ENCODE data around the gene ERICH3.

ERICH3 gene

DNA sequence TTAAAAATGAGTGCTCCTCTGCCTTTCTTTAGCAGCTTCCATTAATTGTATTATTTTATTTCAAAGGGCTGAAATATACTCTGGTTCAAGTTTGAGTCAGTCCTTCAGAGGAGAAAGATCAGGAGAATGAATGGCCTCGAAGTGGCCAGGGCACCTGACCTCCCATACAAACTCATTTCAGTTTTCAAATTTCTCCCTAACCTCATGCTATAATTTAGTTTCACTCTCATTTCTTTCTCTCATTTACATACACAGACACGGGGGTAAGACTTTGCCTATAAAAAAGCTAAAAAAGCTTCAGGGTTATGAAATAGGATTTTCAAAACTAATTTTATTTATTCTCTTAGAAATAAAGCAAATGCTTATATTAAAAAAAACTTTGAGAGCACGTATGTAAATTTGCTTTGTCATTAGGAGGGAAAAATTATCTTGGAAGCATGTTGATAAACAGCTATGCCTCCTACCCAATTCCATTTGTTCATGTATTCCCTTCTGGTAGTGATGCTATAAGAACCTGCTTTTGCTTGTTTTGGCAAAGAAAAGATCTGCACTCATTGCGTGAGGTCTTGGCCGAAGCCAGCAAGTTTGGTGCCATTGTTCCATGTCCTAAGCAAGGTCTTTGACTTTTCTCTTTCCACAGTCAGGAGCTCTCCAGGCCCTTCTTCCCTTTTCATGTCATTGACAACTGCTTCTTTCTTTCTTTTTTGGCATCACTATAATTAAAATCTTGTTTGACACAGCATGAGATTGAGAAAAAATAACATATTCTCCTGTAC, 80.8 kb downstream of the ERICH3 start:
- no peak for DNase-seq (ENCODE audit: extremely low spot score)
- TF ChIP-seq TARDBP (IDR thresholded peaks at IDR 0.05) (no peak), LEF1 (IDR thresholded peaks at IDR 0.05; ENCODE audit: borderline replicate concordance) (no peak), HDGF (IDR thresholded peaks at IDR 0.05; ENCODE audit: borderline replicate concordance) (no peak), ARNT (IDR thresholded peaks at IDR 0.05) (no peak), SUZ12 (IDR thresholded peaks at IDR 0.05) (no peak), CTBP1 (IDR thresholded peaks at IDR 0.05; ENCODE audit: borderline replicate concordance) (no peak), NFRKB (IDR thresholded peaks at IDR 0.05) (no peak), FOXA1 (IDR thresholded peaks at IDR 0.05) (no peak), L3MBTL2 (conservative IDR thresholded peaks at IDR 0.05) (no peak), ELF4 (IDR thresholded peaks at IDR 0.05) (no peak), FOXM1 (IDR thresholded peaks at IDR 0.05; ENCODE audit: borderline replicate concordance) (no peak), SP1 (IDR thresholded peaks at IDR 0.05) (no peak), ZNF384 (IDR thresholded peaks at IDR 0.05) (no peak), FOXK2 (IDR thresholded peaks at IDR 0.05) (no peak), BHLHE40 (IDR thresholded peaks at IDR 0.05; ENCODE audit: borderline replicate concordance) (no peak)
- TF ChIP-seq, protein P1, sequence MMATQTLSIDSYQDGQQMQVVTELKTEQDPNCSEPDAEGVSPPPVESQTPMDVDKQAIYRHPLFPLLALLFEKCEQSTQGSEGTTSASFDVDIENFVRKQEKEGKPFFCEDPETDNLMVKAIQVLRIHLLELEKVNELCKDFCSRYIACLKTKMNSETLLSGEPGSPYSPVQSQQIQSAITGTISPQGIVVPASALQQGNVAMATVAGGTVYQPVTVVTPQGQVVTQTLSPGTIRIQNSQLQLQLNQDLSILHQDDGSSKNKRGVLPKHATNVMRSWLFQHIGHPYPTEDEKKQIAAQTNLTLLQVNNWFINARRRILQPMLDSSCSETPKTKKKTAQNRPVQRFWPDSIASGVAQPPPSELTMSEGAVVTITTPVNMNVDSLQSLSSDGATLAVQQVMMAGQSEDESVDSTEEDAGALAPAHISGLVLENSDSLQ (IDR thresholded peaks at IDR 0.05): no peak
- CTCF ChIA-PET: no interaction called here
- POLR2A ChIA-PET: no interaction called here

DNA sequence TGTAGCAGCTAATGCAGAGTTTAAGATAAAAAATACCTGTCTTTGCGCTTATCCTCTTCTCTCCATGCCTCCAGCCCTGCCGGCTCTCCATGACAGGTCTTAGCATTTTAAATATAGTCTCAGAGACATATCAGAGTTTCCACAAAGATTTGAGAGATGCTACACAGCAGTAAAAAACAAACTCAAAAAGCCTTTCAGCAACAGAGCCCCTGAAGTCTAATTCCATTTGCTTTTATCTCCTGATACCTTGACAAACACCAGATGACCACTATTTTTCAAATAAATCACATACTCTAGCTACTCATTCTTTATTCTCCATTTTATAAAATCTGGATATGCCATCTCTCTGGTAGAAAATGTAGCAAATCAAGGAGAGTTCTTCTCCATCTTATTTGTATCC, 81.6 kb downstream of the ERICH3 start:
- TF ChIP-seq HDGF (IDR thresholded peaks at IDR 0.05; ENCODE audit: borderline replicate concordance) (no peak), FOXK2 (IDR thresholded peaks at IDR 0.05) (no peak), NFRKB (IDR thresholded peaks at IDR 0.05) (no peak), ELF4 (IDR thresholded peaks at IDR 0.05) (no peak), FOXA1 (IDR thresholded peaks at IDR 0.05) (no peak), BHLHE40 (IDR thresholded peaks at IDR 0.05; ENCODE audit: borderline replicate concordance) (no peak), ZNF384 (IDR thresholded peaks at IDR 0.05) (no peak), LEF1 (IDR thresholded peaks at IDR 0.05; ENCODE audit: borderline replicate concordance) (no peak), SUZ12 (IDR thresholded peaks at IDR 0.05) (no peak), FOXM1 (IDR thresholded peaks at IDR 0.05; ENCODE audit: borderline replicate concordance) (no peak), ARNT (IDR thresholded peaks at IDR 0.05) (no peak), L3MBTL2 (conservative IDR thresholded peaks at IDR 0.05) (no peak), TARDBP (IDR thresholded peaks at IDR 0.05) (no peak), CTBP1 (IDR thresholded peaks at IDR 0.05; ENCODE audit: borderline replicate concordance) (no peak), SP1 (IDR thresholded peaks at IDR 0.05) (no peak)
- TF ChIP-seq, protein P1 (IDR thresholded peaks at IDR 0.05): no peak
- CTCF ChIA-PET: no interaction called here
- POLR2A ChIA-PET: no interaction called here
- no peak for DNase-seq (ENCODE audit: extremely low spot score)

GRCh38 chr1:74590288-74590687, 83.3 kb downstream of the ERICH3 start:
- no peak for DNase-seq (ENCODE audit: extremely low spot score)
- TF ChIP-seq TARDBP (IDR thresholded peaks at IDR 0.05) (no peak), CTBP1 (IDR thresholded peaks at IDR 0.05; ENCODE audit: borderline replicate concordance) (no peak), FOXA1 (IDR thresholded peaks at IDR 0.05) (no peak), ZNF384 (IDR thresholded peaks at IDR 0.05) (no peak), HDGF (IDR thresholded peaks at IDR 0.05; ENCODE audit: borderline replicate concordance) (no peak), L3MBTL2 (conservative IDR thresholded peaks at IDR 0.05) (no peak), SP1 (IDR thresholded peaks at IDR 0.05) (no peak), ARNT (IDR thresholded peaks at IDR 0.05) (no peak), LEF1 (IDR thresholded peaks at IDR 0.05; ENCODE audit: borderline replicate concordance) (no peak), ELF4 (IDR thresholded peaks at IDR 0.05) (no peak), SUZ12 (IDR thresholded peaks at IDR 0.05) (no peak), BHLHE40 (IDR thresholded peaks at IDR 0.05; ENCODE audit: borderline replicate concordance) (no peak), FOXK2 (IDR thresholded peaks at IDR 0.05) (no peak)
- TF ChIP-seq, protein P1 (IDR thresholded peaks at IDR 0.05): no peak
- ChIA-PET CTCF (no interaction called here), POLR2A (no interaction called here)

DNA sequence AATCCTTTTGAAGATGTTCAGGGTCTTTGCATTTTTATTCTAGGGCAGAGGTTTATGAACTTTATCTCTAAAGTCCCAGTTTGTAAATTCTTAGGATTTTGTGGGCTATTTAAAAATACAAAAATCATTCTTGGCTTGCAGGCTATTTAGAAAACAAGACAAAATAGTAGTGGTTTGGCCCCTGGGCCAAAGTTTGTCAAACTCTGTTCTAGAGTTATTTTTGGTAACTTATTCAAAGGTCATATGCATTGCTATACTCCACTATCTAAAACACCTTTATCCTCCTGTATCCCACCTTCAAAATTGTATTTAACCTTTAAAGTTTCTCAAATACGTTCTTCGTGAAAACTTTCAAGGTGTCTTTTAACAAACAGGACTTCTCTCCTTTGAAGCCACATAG, 85.7 kb downstream of the ERICH3 start:
- TF ChIP-seq SP1 (IDR thresholded peaks at IDR 0.05) (no peak), NFRKB (IDR thresholded peaks at IDR 0.05) (no peak), FOXM1 (IDR thresholded peaks at IDR 0.05; ENCODE audit: borderline replicate concordance) (no peak)
- ChIA-PET POLR2A (no interaction called here), CTCF (interaction anchor here (0.8 kb wide), 1 partner anchor 1031 kb away, joined by 3 read pairs; no protein-coding TSS in a partner anchor)
- no peak for DNase-seq (ENCODE audit: extremely low spot score)

- no peak for DNase-seq (ENCODE audit: extremely low spot score)
- ChIA-PET CTCF (no interaction called here), POLR2A (no interaction called here)
- no peak for TF ChIP-seq ZNF384 (IDR thresholded peaks at IDR 0.05)
- TF ChIP-seq ELF4 (IDR thresholded peaks at IDR 0.05): no peak
- no peak for TF ChIP-seq TARDBP (IDR thresholded peaks at IDR 0.05)
- TF ChIP-seq L3MBTL2 (conservative IDR thresholded peaks at IDR 0.05): no peak
- no peak for TF ChIP-seq LEF1 (IDR thresholded peaks at IDR 0.05; ENCODE audit: borderline replicate concordance)
- no peak for TF ChIP-seq SUZ12 (IDR thresholded peaks at IDR 0.05)
- TF ChIP-seq NFRKB (IDR thresholded peaks at IDR 0.05): no peak
- TF ChIP-seq CTBP1 (IDR thresholded peaks at IDR 0.05; ENCODE audit: borderline replicate concordance): no peak
- TF ChIP-seq, protein P1 (IDR thresholded peaks at IDR 0.05): no peak
These were observed 87.2 kb downstream of the ERICH3 start for GRCh38 chr1:74586253-74586897.
